Fibroblast of the aortic adventitia (primary cell): ENCODE data around the gene NBAS. TPM values are rescaled to one million over a fixed set of nuclear protein-coding genes. Genes with fewer than 3 reads are reported as not detected.

Experiments
- DNase-seq: peaks from one replicate; pipeline ENCODE4 v3.0.0-alpha.2; 2010; ENCODE audit warnings: low read depth
- H3K4me3 ChIP-seq: 2 replicates; pipeline ENCODE4 v1.5.1; 2011; ENCODE audit warnings: low read depth, mild to moderate bottlenecking, control low read depth, low read length, moderate library complexity
- CTCF ChIP-seq: IDR thresholded peaks from 2 replicates; pipeline ENCODE4 v1.5.1; 2011; ENCODE audit warnings: mild to moderate bottlenecking, low read length, control low read depth, inconsistent platforms; ENCODE audit not compliant: insufficient read depth
- total RNA-seq: library from RNA; depleted of rRNA; stranded (reverse); fragments of >200 nt; gene quantifications from 2 replicates; pipeline ENCODE4 v1.2.3, GENCODE V29; 2012; ENCODE audit warnings: low replicate concordance

Gene NBAS
- total RNA-seq, 1 donor, result 76.0 TPM

GRCh38 chr2:15560140-15560987 is 770 bp downstream of the NBAS start:
- TF ChIP-seq CTCF, result no peak
- DNase-seq, result peak; percentile 25
- peak overlapping the region; percentile 93 for H3K4me3 ChIP-seq

GRCh38 chr2:15559379-15560139 is 1.6 kb downstream of the NBAS start:
- DNase-seq, result no peak
- no peak for TF ChIP-seq CTCF

GRCh38 chr2:15557887-15558311 is 3.2 kb downstream of the NBAS start:
- DNase-seq, result no peak
- no peak overlapping the region for H3K4me3 ChIP-seq
- TF ChIP-seq CTCF, result no peak

More at GRCh38 chr2:15559379-15560139, 1.6 kb downstream of the NBAS start:
- H3K4me3 ChIP-seq, result peak overlapping the region; percentile 93

- no peak for TF ChIP-seq CTCF
- DNase-seq, result no peak
- H3K4me3 ChIP-seq, result no peak overlapping the region
Measured at GRCh38 chr2:15556311-15556930, 4.7 kb downstream of the NBAS start.

GRCh38 chr2:15555760-15556193 is 5.4 kb downstream of the NBAS start:
- TF ChIP-seq CTCF, result no peak
- DNase-seq, result no peak
- no peak overlapping the region for H3K4me3 ChIP-seq

- peak; percentile 49 for DNase-seq
- no peak for TF ChIP-seq CTCF
- H3K4me3 ChIP-seq, result no peak overlapping the region
Measured at GRCh38 chr2:15554525-15555218, 6.5 kb downstream of the NBAS start.
